WERI-Rb-1 (cell line): ENCODE results near the gene SLC43A1.

ENCODE experiments used
- DNase-seq: peaks from one replicate; pipeline ENCODE4 v3.0.0-alpha.2; 2020
- H3K27ac ChIP-seq: fragments of 250-450 bp; sonication (Bioruptor Pico); 2 replicates; pipeline ENCODE4 v1.5.1; 2020; ENCODE audit warnings: mild to moderate bottlenecking, moderate library complexity
- H3K27me3 ChIP-seq: fragments of 250-450 bp; sonication (Bioruptor Pico); 2 replicates; pipeline ENCODE4 v1.5.1; 2021; ENCODE audit warnings: mild to moderate bottlenecking, low read depth, moderate library complexity; ENCODE audit not compliant: insufficient read depth, severe bottlenecking
- H3K36me3 ChIP-seq: fragments of 250-450 bp; sonication (Bioruptor Pico); 2 replicates; pipeline ENCODE4 v1.5.1; 2020; ENCODE audit warnings: mild to moderate bottlenecking, moderate library complexity
- H3K4me3 ChIP-seq: 2 replicates; pipeline ENCODE4 v1.5.1; 2011; ENCODE audit warnings: low read depth, mild to moderate bottlenecking, control low read depth, low read length
- H3K9me3 ChIP-seq: fragments of 250-450 bp; sonication (Bioruptor Pico); 2 replicates; pipeline ENCODE4 v1.5.1; 2021; ENCODE audit warnings: mild to moderate bottlenecking, moderate library complexity; ENCODE audit not compliant: severe bottlenecking
- TF ChIP-seq, protein P1 (sequence below): IDR thresholded peaks from 2 replicates; pipeline ENCODE4 v1.5.1; 2011; ENCODE audit warnings: low read depth, mild to moderate bottlenecking, control low read depth, inconsistent platforms, low read length

Gene SLC43A1

DNA sequence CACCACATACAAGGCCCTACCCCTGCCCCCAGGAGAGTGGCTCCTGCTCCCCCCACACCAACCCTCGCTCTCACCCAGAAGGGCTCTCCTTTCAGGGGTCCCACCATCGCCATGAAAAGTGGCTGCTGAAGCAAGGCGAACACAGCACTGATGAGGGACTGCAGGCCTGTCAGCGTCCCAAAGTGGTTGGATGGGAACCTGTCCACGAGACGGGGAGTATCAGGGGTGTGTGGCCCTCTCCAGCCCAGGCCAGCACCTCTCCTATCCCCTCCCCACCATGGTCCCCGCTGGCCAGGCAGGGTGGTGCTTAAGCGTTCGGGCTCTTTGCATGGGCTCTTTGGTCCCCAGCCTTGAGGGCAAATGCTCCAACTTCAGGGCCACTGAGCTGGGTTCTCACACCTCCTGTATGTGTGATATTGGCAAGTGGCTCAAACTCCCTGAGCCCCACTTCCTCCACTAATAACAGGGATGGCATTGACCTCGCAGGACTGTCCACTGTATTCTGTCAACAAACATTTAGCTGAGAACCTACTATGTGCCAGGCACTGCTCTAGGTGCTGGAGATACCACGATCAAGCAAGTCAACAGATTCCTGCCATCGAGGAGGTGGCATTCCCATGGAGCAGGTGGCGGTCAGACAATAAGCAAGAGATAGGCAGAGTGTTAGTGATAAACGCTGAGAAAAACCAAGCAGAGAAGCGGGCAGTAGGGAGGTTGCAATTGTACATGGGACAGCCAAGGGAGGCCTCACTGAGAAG, 28.3 kb downstream of the SLC43A1 start:
- Histone ChIP-seq H3K9me3 (no peaks in the 10 kb centered on the region), H3K36me3 (no peaks in the 10 kb centered on the region), H3K27ac (no peak overlapping the region), H3K4me3 (no peak overlapping the region), H3K27me3 (peaks cover 8% of the 10 kb centered on the region)
- TF ChIP-seq, protein P1, sequence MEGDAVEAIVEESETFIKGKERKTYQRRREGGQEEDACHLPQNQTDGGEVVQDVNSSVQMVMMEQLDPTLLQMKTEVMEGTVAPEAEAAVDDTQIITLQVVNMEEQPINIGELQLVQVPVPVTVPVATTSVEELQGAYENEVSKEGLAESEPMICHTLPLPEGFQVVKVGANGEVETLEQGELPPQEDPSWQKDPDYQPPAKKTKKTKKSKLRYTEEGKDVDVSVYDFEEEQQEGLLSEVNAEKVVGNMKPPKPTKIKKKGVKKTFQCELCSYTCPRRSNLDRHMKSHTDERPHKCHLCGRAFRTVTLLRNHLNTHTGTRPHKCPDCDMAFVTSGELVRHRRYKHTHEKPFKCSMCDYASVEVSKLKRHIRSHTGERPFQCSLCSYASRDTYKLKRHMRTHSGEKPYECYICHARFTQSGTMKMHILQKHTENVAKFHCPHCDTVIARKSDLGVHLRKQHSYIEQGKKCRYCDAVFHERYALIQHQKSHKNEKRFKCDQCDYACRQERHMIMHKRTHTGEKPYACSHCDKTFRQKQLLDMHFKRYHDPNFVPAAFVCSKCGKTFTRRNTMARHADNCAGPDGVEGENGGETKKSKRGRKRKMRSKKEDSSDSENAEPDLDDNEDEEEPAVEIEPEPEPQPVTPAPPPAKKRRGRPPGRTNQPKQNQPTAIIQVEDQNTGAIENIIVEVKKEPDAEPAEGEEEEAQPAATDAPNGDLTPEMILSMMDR = no peak
- no peak for DNase-seq

- no peak overlapping the region for H3K27ac ChIP-seq
- DNase-seq = no peak
These were observed 30.1 kb downstream of the SLC43A1 start for GRCh38 chr11:57485217-57485990.

GRCh38 chr11:57484141-57484710, 31.3 kb downstream of the SLC43A1 start:
- no peak for DNase-seq
- Histone ChIP-seq H3K27me3 (peaks cover 16% of the 10 kb centered on the region), H3K27ac (no peak overlapping the region), H3K36me3 (no peaks in the 10 kb centered on the region), H3K9me3 (no peaks in the 10 kb centered on the region), H3K4me3 (no peak overlapping the region)
- TF ChIP-seq, protein P1 = no peak

More at GRCh38 chr11:57485217-57485990, 30.1 kb downstream of the SLC43A1 start:
- TF ChIP-seq, protein P1 = no peak
- Histone ChIP-seq H3K4me3 (no peak overlapping the region), H3K36me3 (no peaks in the 10 kb centered on the region), H3K27me3 (peaks cover 16% of the 10 kb centered on the region), H3K9me3 (no peaks in the 10 kb centered on the region)

DNA sequence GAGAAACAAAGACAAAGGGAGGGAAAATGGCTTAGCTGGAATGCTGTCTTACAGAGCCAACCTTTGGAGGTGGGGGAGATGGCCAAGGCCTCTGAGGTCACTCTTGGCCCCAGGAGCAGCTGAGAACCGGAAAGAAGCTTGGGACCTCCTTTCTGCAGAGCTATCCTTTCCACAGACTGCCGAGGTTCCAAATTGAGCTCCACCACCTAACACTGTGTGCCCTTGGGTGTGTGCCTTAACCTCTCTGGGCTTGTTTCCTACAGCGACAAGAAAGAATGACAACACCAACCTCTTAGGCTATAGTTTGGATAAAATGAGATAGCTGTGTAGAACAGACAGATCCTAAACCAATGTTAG, 32.0 kb downstream of the SLC43A1 start:
- peaks cover 16% of the 10 kb centered on the region for H3K27me3 ChIP-seq
- no peaks in the 10 kb centered on the region for H3K36me3 ChIP-seq
- H3K27ac ChIP-seq = no peak overlapping the region
- TF ChIP-seq, protein P1 = no peak
- no peaks in the 10 kb centered on the region for H3K9me3 ChIP-seq
- DNase-seq = no peak
- H3K4me3 ChIP-seq = peak overlapping the region; percentile 65

GRCh38 chr11:57482782-57483561, 32.5 kb downstream of the SLC43A1 start:
- H3K4me3 ChIP-seq = peak overlapping the region; percentile 65
- no peaks in the 10 kb centered on the region for H3K9me3 ChIP-seq
- TF ChIP-seq, protein P1 = peak; percentile 95
- no peaks in the 10 kb centered on the region for H3K36me3 ChIP-seq
- no peak overlapping the region for H3K27ac ChIP-seq
- peak; percentile 73 for DNase-seq
- H3K27me3 ChIP-seq = peaks cover 16% of the 10 kb centered on the region
